Spleen (tissue), 11 donors: ENCODE results near the gene PHF21A. TPM values are rescaled to one million over a fixed set of nuclear protein-coding genes. Genes with fewer than 3 reads are reported as not detected.

ENCODE experiments used
- DNase-seq: peaks from one replicate; pipeline ENCODE4 v3.0.0-alpha.2; 2020
- H3K27ac ChIP-seq, 8 donors: fragments of 200-600 bp; sonication (generic) in 7 of 8; 1 replicate in 4 of 8; 2 replicates in 4 of 8; pipeline versions ENCODE4 v1.5.0 to v1.8.0; 2016 to 2021; ENCODE audit warnings: inconsistent platforms in 4 of 8, mild to moderate bottlenecking in 4 of 8, moderate library complexity in 1 of 8
- H3K27me3 ChIP-seq, 7 donors: fragments of 200-600 bp; sonication (generic) in 6 of 7; replicated peaks in 1 of 7; 1 replicate in 4 of 7; 2 replicates in 3 of 7; pipeline versions ENCODE4 v1.5.0 to v1.8.0; 2016 to 2021; ENCODE audit warnings: inconsistent platforms in 3 of 7, mild to moderate bottlenecking in 1 of 7
- H3K36me3 ChIP-seq, 6 donors: fragments of 200-600 bp; sonication (generic) in 5 of 6; 1 replicate in 4 of 6; 2 replicates in 2 of 6; pipeline versions ENCODE4 v1.5.0 to v1.8.0; 2016 to 2021; ENCODE audit warnings: inconsistent platforms in 2 of 6
- H3K4me1 ChIP-seq, 6 donors: fragments of 200-600 bp; sonication (generic) in 5 of 6; 1 replicate in 3 of 6; 2 replicates in 3 of 6; pipeline versions ENCODE4 v1.5.0 to v1.8.0; 2016 to 2021; ENCODE audit warnings: inconsistent platforms in 3 of 6
- H3K4me3 ChIP-seq, 8 donors: fragments of 200-600 bp; sonication (generic) in 7 of 8; 1 replicate in 4 of 8; 2 replicates in 4 of 8; pipeline versions ENCODE4 v1.5.0 to v1.8.0; 2016 to 2021; ENCODE audit warnings: inconsistent platforms in 4 of 8, mild to moderate bottlenecking in 4 of 8, moderate library complexity in 2 of 8
- H3K9me3 ChIP-seq, 8 donors: fragments of 200-600 bp; sonication (generic) in 7 of 8; 1 replicate in 4 of 8; 2 replicates in 4 of 8; pipeline versions ENCODE4 v1.5.0 to v1.8.0; 2016 to 2021; ENCODE audit warnings: inconsistent platforms in 4 of 8
- CTCF ChIP-seq, 11 experiments: fragments of 200-600 bp in 7 of 11; fragments of 450-650 bp in 4 of 11; sonication (generic) in 4 of 11; IDR thresholded peaks in 8 of 11; conservative IDR thresholded peaks in 3 of 11; 1 replicate in 7 of 11; 2 replicates in 4 of 11; pipeline versions ENCODE4 v1.4.0 to v1.8.0; 2016 to 2021; ENCODE audit warnings: antibody characterized with exemption in 11 of 11, inconsistent platforms in 4 of 11, mild to moderate bottlenecking in 1 of 11
- POLR2A ChIP-seq, 3 donors: fragments of 450-650 bp; IDR thresholded peaks; one replicate each; pipeline ENCODE4 v1.5.1; 2017; ENCODE audit warnings: antibody characterized with exemption in 3 of 3, mild to moderate bottlenecking in 1 of 3
- POLR2AphosphoS5 ChIP-seq, 3 donors: sonication (generic); formaldehyde crosslinking; IDR thresholded peaks; one replicate each; pipeline ENCODE4 v1.5.1; 2017; ENCODE audit warnings: antibody characterized with exemption in 3 of 3
- WGBS, 5 donors: extraction: QIAGEN DNeasy Blood & Tissue Kit in 3 of 5; methylation state at CpG; one replicate each; pipeline versions ENCODE4 v1.1.5 to v1.1.7; 2013 to 2018; 5-methylcytosine and 5-hydroxymethylcytosine counted together
- intact Hi-C: fragments of 100-400 bp; cut with DNase I; formaldehyde crosslinking; loops from one replicate; pipeline ENCODE4 v1.15.0; 2023; ENCODE audit warnings: low total_unique reads
- polyA plus RNA-seq, 3 donors: library from polyadenylated mRNA; stranded (reverse); fragments of 200-250 nt; gene quantifications; one replicate each; pipeline ENCODE4 v1.2.1, GENCODE V29; 2013
- total RNA-seq, 7 donors: library from RNA; depleted of rRNA in 3 of 7; stranded (reverse); fragments of >200 nt in 3 of 7; fragmentation: NEBNext Ultra II Directional in 4 of 7; extraction: Animal tissue kit (Norgen Biotek cat#: 25700) in 4 of 7; gene quantifications; one replicate each; pipeline versions ENCODE4 v1.1.0 to v1.2.1, GENCODE V29; 2016 to 2021
- donor health status: healthy with polysubstance abuse.
- donor health status: DM: no; HTN: no; CAD: no; lungs with moderate emphysema.
- donor health status: DM: no; HTN: no; CAD: no.
- donor health status: Bipolar disorder and iron deficiency.
- donor health status: healthy.
- donor health status: DM: no; HTN: no; CAD: no.
- donor health status: DM: yes; HTN: yes; CAD: no.

PHF21A gene
- total and polyA plus RNA-seq, 10 donors: 9.2 to 110 (median 79.7) TPM

GRCh38 chr11:46090375-46090774 is 30.9 kb downstream of the PHF21A start:
- no peak for DNase-seq
- Histone ChIP-seq H3K27me3 (no peaks in the 10 kb centered on the region), H3K4me3 (no peak overlapping the region), H3K27ac (no peak overlapping the region), H3K36me3 (peaks cover 0 to 55% (median 13%) of the 10 kb centered on the region in 6 donors), H3K9me3 (no peaks in the 10 kb centered on the region), H3K4me1 (peaks cover 0 to 6% (median 0%) of the 10 kb centered on the region in 6 donors)
- 86 to 98% (median 97%) methylated on average over 1 of the region's 1 CpG for WGBS, 5 donors
- intact Hi-C loops: no loop called here
- TF ChIP-seq CTCF (IDR thresholded peaks at IDR 0.05 in 8 of 11, conservative IDR thresholded peaks at IDR 0.05 in 3 of 11) (no peak), POLR2A (IDR thresholded peaks at IDR 0.05) (no peak)

- intact Hi-C loops: no loop called here
- DNase-seq: no peak
- Histone ChIP-seq H3K9me3 (no peaks in the 10 kb centered on the region), H3K4me3 (no peak overlapping the region), H3K27me3 (no peaks in the 10 kb centered on the region), H3K36me3 (peaks cover 0 to 99% (median 44%) of the 10 kb centered on the region in 6 donors), H3K4me1 (no peaks in the 10 kb centered on the region), H3K27ac (no peak overlapping the region)
- TF ChIP-seq POLR2A (IDR thresholded peaks at IDR 0.05) (no peak), CTCF (IDR thresholded peaks at IDR 0.05 in 8 of 11, conservative IDR thresholded peaks at IDR 0.05 in 3 of 11) (no peak), POLR2AphosphoS5 (IDR thresholded peaks at IDR 0.05) (no peak)
- 88 to 96% (median 91%) methylated on average over 3 of the region's 3 CpGs for WGBS, 5 donors
These were observed 41.6 kb downstream of the PHF21A start for GRCh38 chr11:46079662-46080061.

- TF ChIP-seq POLR2A (IDR thresholded peaks at IDR 0.05) (no peak), POLR2AphosphoS5 (IDR thresholded peaks at IDR 0.05) (no peak), CTCF (IDR thresholded peaks at IDR 0.05 in 8 of 11, conservative IDR thresholded peaks at IDR 0.05 in 3 of 11) (no peak)
- WGBS, 5 donors: 95 to 98% (median 97%) methylated on average over 2 of the region's 2 CpGs
- intact Hi-C loops: no loop called here
- Histone ChIP-seq H3K36me3 (peaks cover 0 to 97% (median 29%) of the 10 kb centered on the region in 6 donors), H3K4me1 (peaks cover 0 to 8% (median 0%) of the 10 kb centered on the region in 6 donors), H3K4me3 (no peak overlapping the region), H3K27ac (no peak overlapping the region), H3K27me3 (no peaks in the 10 kb centered on the region), H3K9me3 (no peaks in the 10 kb centered on the region)
- no peak for DNase-seq
These were observed 45.3 kb downstream of the PHF21A start for GRCh38 chr11:46075928-46076327.

GRCh38 chr11:46075168-46075567 is 46.1 kb downstream of the PHF21A start:
- H3K36me3 ChIP-seq: peaks cover 0 to 96% (median 27%) of the 10 kb centered on the region in 6 donors
- H3K27me3 ChIP-seq: no peaks in the 10 kb centered on the region
- TF ChIP-seq POLR2AphosphoS5 (IDR thresholded peaks at IDR 0.05) (no peak), CTCF (IDR thresholded peaks at IDR 0.05 in 8 of 11, conservative IDR thresholded peaks at IDR 0.05 in 3 of 11) (no peak), POLR2A (IDR thresholded peaks at IDR 0.05) (no peak)
- intact Hi-C loops: no loop called here
- H3K9me3 ChIP-seq: no peaks in the 10 kb centered on the region
- no peak overlapping the region for H3K4me3 ChIP-seq
- 64 to 87% (median 74%) methylated on average over 5 of the region's 5 CpGs for WGBS, 5 donors
- H3K27ac ChIP-seq: no peak overlapping the region
- H3K4me1 ChIP-seq: peaks cover 0 to 8% (median 0%) of the 10 kb centered on the region in 6 donors
- no peak for DNase-seq
